ENCODE measurements around the gene MAMLD1.

DNA sequence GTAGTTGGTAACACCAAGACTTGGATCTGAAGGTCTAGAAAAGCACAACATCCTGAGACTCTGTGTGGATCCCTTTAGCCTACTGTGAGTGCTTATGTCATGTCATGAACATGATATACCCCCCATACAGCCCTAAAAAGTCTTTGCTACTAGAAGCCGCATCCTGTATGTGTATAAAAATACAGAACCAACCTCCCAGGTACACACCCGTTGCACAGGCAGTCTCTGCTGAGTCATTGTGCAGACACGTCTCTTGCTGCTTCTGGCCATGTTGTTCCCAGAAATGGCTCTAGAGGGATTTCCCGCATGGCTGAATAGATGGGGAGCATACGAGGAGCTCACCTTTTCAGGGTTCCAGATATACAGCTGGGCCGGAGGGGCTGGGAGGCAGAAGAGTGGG, 93.3 kb downstream of the MAMLD1 start:
- TF ChIP-seq POLR2A (IDR thresholded peaks at IDR 0.05): no peak
- TF ChIP-seq, protein P1, sequence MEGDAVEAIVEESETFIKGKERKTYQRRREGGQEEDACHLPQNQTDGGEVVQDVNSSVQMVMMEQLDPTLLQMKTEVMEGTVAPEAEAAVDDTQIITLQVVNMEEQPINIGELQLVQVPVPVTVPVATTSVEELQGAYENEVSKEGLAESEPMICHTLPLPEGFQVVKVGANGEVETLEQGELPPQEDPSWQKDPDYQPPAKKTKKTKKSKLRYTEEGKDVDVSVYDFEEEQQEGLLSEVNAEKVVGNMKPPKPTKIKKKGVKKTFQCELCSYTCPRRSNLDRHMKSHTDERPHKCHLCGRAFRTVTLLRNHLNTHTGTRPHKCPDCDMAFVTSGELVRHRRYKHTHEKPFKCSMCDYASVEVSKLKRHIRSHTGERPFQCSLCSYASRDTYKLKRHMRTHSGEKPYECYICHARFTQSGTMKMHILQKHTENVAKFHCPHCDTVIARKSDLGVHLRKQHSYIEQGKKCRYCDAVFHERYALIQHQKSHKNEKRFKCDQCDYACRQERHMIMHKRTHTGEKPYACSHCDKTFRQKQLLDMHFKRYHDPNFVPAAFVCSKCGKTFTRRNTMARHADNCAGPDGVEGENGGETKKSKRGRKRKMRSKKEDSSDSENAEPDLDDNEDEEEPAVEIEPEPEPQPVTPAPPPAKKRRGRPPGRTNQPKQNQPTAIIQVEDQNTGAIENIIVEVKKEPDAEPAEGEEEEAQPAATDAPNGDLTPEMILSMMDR (IDR thresholded peaks at IDR 0.05): no peak
